ENCODE measurements around the gene AKNA.

The AKNA gene

DNA sequence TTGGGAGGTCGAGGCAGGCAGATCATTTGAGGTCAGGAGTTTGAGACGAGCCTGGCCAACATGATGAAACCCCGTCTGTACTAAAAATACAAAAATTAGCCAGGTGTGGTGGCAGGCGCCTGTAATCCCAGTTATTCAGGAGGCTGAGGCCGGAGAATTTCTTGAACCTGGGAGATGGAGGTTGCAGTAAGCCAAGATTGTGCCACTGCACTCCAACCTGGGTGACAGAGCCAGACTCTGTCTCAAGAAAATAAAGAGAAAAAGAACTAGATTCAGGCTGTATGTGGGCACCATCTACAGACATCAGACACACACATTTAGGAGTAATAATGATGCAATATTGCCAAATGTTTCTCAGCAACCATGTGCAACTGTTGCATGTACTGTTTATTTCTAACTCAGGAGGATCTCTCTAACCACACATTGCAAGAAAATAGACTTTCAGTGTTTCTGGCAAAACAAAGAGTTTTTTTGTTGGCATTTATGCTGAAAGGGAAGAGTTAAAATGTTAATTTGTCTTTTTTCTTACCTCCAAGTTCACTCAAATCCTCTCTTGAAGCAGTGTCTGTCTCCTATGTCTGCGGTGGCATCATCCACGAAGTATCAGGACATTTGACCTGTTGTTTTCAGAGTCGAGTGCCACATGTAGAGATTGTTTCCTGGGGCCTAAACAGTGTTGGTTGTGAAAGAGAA lies 70.0 kb downstream of the AKNA start:
- DNase-seq (ENCODE audit: low read depth) = no peak

DNA sequence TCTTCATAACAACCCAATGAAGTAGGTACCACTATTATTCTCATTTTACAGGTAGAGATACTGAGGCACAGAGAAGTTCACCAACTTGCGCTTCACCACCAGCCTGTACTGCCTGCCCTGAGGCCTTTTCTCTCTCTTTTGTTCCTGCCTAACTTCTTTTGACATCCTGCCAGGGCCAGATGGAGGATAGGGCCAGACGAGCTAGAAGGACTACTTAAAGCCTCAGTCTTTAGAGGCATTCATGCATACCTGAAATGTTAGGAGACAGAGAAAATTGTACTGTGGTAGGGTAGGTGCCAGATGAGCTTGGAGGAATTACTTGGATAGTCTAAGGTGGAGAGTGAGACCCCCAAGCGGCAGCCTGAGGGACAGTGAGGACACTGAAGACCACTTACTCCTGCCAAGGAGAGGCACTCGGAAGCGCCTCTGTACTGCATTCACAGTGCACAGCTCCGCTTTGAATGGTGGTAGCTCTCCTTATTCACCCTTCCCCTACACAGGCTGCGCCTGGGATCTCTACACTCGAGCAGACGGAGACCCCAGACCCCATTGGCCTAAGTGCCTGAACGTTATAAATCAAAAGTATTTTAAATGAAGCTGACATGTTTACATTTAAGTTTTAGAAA lies 71.1 kb downstream of the AKNA start:
- DNase-seq (ENCODE audit: low read depth) = no peak

DNA sequence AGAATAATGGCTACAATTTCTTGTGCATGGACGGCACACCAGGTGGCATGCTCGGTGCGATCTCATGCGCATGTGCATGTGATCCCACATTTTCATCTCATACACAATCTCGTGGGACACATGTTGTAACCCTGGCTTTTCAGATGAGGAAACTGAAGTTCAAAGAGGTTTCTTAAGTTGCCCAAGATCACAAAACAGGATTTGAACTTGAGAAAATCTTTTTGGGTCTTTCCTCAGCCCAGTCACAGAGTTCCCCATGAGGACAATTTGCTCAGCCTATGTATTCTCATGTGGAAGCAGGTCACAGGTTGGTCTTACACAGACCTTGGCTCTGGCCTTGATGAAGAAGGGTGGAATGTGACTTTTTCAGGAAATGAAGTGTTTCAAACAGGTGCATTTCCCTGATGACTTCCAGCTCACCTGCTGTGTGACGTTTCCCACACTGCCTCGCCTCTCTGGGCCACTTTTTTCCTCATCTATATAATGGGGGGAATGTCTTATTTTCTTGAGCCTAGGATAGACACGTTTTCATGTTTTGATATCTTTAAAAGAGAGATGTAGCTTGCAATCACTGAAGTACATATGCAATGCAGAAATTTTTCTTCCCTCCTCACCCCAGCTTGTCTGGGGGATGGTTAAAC lies 71.9 kb downstream of the AKNA start:
- no peak for DNase-seq (ENCODE audit: low read depth)

DNA sequence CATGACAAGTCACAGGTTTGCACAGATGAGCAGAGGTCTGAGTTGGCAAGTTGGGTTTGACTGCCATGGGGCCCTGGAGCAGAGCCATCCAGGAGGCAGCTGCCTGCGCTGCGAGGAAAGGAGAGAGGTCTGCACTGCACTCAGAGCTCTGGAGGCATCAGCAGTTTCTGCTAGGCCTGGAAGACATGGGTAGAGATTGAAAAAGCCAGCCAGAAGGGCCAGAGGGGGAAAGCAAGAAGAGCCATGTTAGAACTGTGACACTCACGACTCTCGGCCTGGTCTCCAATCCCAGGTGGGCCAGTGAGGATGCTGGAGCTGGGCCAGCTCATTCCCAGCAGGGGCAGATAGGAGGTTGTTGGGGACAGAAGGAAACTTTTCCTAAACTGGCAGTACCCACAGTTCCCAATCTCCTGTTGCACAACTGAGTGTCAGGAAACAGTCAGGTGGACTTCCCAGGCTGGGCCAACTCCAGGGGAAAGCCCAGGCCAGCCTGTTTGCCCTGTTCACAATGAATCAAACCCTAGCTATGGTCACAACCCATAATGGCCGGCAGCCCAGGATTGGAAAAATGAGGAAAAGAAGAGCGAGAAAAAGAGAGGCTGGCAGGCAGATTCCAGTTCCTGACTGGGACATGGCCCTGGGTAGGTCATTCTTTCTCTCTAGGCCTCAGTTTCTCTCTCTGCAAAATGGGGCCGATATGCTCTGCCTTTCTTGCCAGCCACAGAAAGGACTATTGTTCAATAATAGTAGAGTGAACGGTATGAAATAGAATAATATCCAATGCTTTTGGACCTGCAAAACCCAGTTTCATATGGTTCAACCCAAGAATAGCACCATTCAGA lies 72.7 kb downstream of the AKNA start:
- DNase-seq (ENCODE audit: low read depth) = no peak

DNA sequence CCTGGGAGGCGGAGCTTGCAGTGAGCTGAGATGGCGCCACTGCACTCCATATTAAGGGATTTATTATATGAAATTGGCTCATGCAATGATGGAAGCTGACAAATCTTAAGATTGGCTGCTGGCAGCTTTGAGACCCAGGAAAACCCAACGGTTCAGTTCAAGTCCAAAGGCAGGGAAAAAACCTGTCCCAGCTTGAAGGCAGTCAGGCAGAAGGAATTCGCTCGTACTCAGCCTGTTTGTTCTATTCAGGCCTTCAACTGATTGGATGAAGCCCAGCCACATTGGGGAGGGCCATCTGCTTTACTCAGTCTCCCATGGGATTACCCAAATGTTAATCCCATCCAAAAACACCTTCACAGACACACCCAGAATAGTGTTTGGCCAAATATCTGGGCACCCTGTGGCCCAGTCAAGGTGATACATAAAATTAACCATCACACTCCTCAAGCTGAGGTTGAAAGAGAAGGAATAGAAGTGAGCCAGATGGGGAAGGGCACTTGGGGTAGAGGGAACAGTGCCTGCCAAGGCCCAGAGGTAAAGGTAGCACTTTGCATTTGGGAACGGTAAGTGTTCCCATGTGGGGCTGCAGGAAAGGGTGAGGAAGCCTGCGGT lies 73.4 kb downstream of the AKNA start:
- DNase-seq (ENCODE audit: low read depth) = no peak

DNA sequence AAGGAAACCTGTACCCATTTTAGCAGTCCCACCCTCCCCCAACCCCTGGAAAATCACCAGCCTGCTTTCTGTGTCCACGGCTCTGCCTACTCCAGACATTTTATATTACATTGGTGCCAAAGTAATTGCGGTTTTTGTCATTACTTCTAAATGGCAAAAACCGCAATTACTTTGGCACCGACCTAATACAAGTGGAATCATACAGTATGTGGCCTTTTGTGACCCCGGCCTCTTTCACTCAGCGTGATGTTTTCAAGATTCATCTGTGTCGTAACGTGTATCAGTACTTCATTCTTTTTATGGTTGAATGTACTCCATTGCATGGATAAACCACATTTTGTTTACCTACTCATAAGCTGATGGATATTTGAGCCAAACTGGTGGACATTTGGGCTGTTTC lies 74.6 kb downstream of the AKNA start:
- DNase-seq (ENCODE audit: low read depth) = no peak

DNA sequence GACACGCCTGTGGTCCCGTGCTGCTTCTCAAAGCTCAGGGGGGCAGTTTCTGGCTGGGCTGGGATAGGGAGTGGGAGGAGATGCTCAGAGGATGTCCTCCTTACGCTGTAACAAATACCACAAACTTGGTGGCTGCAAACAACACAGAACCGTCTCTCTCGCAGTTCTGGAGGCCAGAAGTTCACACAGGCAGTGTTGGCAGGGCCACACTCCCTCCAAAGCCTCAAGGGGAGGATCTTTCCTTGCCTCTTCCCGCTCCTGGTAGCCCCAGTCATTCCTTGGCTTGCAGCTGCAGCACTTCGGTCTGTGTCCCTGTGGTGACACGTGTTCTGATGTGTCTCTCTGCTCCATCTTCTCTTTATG lies 75.3 kb downstream of the AKNA start:
- no peak for DNase-seq (ENCODE audit: low read depth)

DNA sequence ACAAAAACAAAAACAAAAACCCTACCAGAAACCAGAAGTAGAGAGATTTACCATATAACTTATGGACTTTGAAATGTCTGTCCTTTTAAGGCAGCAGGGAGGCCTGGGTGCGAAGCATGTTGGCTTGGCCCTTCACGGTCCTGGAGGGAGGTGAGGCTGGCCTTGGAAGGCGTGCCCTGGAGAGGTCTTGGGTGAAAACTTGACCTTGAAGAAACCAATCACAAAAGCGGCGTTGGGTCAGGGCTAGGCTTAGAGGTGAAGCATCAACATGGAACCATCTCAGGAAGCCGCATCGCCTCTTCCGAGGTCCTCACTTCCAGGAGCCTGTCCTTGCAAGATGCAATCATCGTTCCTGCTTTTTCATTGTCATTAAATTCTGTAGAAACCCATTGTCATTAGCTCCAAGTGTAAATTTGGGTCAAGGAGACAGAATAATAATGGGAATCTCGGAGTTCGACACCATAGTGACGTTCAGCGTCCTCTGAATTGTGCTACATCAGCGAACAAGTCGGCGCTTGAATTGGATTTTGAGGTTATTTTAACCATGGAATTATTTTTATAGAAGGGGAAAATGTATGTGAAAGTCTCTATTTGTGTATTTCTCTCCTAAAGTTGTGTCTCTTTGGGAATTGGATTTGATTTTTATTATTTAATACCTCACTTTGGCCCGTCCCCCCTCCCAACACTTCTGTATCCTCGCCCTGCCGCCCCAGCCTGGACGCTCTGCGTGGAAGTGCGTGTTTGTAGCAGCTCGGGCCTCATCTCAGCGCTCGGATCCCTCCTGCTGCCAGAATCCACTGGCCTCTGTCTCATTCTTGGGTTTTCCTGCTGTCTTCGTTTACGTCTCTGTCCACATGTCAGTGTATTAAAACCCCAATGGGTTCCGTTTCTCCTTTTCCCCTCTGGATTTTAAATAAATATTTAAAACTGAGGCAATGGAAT lies 75.9 kb downstream of the AKNA start:
- no peak for DNase-seq (ENCODE audit: low read depth)

DNA sequence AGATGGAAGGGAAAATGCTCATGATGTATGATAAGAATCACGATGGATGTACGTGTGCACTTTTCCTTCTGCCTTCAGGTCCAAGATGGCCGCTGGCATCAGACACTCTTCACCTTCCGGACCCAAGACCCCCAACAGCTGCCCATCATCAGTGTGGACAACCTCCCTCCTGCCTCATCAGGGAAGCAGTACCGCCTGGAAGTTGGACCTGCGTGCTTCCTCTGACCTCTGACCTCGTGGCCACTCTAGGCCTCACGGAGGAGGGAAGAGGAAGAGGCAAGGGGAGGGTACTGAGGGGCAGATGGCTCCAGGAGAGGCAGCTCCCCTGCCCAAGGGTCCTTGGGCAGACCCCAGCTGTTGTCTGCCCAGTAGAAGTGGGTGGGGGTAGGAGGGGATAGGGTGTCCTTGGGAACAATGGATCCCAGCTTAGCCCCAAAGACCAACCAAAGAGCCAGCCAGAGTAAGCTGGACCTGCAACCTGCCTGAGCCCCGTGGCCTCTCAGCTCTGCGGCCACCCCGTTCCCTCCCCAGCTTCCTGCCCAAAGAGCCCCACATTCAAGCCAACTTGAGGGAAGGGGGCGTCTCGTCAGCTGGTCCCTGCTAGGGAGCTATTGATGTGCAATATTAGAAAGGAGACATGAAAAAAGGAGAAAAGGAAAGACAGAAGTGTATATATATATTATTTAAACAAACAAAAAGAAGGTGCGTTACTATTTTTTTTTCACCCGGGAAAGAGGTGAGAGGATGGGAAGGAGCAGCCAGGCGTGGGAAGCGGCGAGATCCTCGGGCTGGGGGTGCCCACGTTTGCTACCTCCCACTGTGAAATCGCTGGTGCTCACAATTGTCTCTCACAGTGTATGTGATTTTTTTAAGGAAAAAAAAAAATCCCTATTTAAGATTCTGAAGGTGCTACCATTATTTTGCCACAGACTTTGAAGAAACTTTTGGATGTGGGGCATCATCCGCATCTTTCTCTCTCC lies 77.0 kb downstream of the AKNA start:
- no peak for DNase-seq (ENCODE audit: low read depth)

DNA sequence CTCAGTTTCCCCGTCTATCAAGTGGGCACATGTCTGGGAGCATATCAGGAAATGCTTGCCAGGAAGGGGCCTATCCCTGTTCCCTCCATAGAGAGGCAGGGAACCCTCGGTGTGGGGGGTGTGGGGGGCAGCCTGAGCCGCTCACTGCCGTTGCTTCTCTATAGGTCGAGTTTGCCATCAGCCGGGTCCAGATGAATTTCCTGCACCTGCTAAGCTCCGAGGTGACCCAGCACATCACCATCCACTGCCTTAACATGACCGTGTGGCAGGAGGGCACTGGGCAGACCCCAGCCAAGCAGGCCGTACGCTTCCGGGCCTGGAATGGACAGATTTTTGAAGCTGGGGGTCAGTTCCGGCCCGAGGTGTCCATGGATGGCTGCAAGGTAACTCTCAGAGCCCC lies 78.7 kb downstream of the AKNA start:
- DNase-seq (ENCODE audit: low read depth) = no peak

DNA sequence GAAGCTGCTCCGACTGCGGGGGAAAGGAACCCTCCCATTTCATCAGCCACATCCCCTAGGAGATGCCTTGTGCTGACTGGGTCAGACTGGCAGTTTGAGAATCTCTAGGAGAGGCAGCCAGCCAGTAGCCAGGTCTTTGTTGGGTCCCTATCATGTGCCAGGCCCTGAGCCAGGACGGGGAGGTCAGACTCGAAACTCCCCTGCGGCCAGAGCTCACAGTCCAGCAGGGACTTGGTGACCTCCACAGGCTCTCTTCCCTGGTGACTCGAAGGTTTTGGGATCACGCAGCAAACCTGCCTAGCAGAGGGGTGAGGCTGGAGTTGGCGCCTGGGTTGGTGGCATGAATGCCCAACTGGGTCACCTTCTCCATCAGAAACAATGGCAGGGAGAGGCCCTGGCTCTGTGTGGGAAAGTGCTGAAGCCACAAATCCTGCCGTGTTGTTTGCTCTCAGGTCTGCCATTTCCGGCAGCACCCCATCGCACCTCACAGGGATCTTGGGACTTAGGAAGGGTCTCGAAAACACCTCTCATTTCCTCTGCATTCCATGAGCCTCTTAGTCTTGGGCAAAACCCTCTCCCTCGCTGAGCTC lies 79.3 kb downstream of the AKNA start:
- no peak for DNase-seq (ENCODE audit: low read depth)

DNA sequence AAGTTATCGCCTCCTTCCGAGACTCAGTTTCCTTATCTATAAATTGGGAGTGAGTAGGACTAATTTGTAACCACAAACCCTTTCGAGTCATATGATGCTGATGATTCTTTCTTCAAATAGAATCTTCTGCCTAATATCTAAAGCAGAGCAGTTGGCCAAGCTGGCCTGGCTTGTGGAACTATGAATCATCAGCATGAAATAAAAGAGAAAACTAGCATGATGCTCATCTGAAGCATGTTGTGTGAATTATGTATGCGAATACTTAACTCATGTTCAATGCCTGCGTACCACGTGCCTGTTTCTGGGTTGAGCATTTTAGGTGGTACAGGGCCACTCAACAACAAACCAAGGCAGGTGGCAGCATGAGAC lies 79.9 kb downstream of the AKNA start:
- DNase-seq (ENCODE audit: low read depth) = no peak

DNA sequence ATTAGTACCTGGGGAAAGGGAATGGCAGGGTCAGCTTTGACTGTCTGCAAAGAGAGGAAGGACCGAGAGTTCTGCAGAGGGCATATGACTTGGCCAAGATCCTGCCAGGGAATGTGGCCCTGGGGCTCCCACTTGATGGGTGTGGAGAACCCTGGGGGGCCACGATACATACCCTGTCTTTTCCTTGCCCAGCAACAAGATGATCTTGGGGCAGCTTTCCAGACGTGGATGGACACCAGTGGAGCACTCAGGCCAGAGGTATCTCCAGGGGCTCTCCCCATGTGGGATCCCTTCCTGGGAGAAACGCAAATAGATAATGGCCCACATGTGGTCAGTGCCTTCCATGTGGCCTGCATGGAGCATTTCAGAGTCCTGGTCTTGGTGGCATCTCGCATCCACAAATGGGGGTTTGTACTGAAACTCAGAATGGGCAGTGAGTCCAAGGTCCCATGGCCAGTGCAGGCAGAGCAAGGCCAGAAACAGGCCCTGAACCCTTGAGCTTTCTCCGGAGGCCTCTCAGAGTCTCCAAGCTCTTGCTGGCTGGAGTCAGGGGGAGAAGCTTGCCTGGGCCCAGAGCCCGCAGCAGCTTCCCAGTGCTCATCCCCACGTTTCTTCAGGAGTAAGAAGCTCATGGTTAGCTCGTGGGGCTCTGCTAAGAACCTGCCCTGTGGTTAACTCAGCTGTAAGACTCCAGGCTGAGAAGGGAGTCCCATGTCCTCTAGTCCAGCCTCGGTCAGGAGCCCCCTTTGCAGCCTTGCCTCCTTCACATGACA lies 83.2 kb downstream of the AKNA start:
- no peak for DNase-seq (ENCODE audit: low read depth)

DNA sequence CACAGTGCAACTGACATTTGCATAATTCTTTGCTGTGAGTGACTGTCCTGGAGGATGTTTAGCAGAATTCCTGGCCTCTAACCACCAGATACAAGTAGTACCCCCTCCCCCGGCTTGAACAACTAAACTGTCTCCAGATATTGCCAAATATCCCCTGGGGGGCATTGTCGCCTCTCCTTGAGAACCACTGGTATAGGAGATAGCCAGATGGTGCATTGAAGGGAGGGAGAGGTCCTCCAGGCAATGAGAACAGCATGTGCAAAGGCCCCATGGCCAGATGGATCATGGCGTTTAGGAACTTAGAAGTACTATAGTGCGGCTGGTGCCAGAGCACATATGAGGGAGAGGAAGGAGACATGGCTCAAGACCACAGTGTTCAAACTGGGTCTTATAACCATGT lies 83.8 kb downstream of the AKNA start:
- DNase-seq (ENCODE audit: low read depth) = no peak

DNA sequence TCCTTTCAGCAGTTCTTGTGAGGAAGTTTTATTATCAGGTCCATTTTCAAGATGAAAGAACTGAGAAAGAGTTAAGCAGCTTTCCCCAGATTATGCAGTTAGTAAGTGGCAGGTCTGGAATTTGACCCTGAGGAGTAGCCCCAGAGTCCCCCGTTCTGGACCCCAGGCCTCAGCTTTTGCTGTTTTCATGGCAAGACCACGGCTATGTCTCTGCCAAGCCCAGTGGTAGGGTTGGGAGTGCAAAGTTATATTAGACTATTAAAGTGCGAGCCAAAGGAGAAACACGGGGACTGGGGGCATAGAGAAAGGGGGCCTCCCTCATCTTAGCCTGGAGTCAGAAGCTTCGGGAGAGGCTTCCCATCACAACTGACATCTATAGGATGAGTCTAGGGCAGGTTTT lies 84.2 kb downstream of the AKNA start:
- DNase-seq (ENCODE audit: low read depth) = no peak

DNA sequence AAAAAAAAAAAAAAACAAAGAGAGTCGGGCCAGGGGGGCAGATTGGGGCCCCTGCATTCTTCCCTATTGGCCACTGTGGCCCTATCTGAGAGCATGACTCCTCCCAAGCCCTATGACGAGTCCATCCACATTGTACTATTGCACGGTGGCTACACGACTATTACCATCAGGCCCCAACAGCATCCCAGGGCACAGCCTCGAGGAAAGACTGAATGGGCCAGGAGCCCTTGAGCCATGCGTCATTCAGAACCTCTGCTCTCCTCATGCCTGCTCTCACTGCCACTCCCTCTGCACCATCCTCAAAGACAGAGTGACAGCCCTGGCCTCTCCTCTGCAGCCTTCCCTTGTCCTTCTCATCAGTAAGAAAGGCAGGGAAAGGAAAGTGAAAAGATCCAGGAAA lies 85.1 kb downstream of the AKNA start:
- DNase-seq (ENCODE audit: low read depth) = no peak

DNA sequence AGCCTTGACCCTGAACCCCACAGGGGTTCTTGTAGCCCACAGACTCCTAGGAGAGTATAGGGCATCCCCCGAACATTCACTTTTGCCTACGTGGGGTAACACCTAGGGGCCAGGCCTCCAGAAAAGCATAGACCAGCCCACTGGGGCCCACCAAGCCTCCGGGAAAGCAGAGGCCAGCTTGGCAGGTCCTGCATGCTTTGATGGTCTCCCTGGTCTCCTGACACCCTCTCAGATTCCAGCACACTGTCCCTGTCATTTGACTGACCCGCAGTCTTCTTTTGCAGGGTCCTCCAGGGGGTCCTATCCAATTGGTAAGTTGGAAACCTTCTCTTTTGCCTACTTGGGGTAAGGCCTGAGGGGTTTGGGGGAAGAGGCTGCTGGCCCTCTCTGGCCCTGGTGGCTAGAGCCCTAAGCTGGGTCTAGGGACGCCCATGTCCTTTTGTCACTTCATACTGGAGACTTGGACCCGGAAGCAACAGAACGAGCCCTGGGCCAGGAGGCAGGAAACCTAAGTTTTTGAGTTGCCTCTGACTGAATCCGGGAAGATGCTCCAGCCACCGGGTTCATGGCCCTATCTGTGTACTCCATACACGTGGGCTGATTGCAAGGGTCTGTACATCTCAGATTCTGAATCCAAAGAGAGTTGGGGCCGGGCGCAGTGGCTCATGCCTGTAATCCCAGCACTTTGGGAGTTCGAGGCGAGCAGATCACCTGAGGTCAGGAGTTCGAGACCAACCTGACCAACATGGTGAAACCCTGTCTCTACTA lies 85.8 kb downstream of the AKNA start:
- no peak for DNase-seq (ENCODE audit: low read depth)
